PC-9 (cell line): ENCODE results near the gene DPYSL4. TPM values are rescaled to one million over a fixed set of nuclear protein-coding genes. Genes with fewer than 3 reads are reported as not detected.

Source experiments
- BruUV-seq: library from RNA; stranded (reverse); fragments of 400-500 nt; replicated peaks from 2 replicates; lab custom pipeline; 2021; lab: Mats Ljungman, UMichigan
- CTCF ChIA-PET: fragments of 300-600 bp; sonication (Branson Sonifier 250); formaldehyde crosslinking; loops from one replicate; lab custom pipeline; 2022; ENCODE audit warnings: antibody characterized with exemption; lab: Charles Lee
- POLR2A ChIA-PET: fragments of 300-600 bp; sonication (Branson Sonifier 250); formaldehyde crosslinking; loops from one replicate; lab custom pipeline; 2022; ENCODE audit warnings: antibody characterized with exemption; ENCODE audit not compliant: unreplicated experiment; lab: Charles Lee
- DNase-seq, 2 experiments: peaks; one replicate each; pipeline versions ENCODE4 v3.0.0 to v3.0.0-alpha.2; 2015 to 2022; ENCODE audit warnings: mixed read lengths in 1 of 2
- H2AFZ ChIP-seq: fragments of 200-600 bp; sonication (generic); 2 replicates; pipeline ENCODE4 v1.8.1; 2017; ENCODE audit warnings: antibody characterized with exemption
- H3F3A ChIP-seq: fragments of 200-600 bp; sonication (generic); 2 replicates; pipeline ENCODE4 v1.8.1; 2017; ENCODE audit warnings: antibody characterized with exemption, mild to moderate bottlenecking, low read depth; ENCODE audit not compliant: insufficient read depth
- H3K27ac ChIP-seq: fragments of 200-600 bp; sonication (generic); 2 replicates; pipeline ENCODE4 v1.6.1; 2016; ENCODE audit warnings: mixed run types
- H3K27me3 ChIP-seq: fragments of 200-600 bp; sonication (generic); 2 replicates; pipeline ENCODE4 v1.6.1; 2016; ENCODE audit warnings: low read depth, mixed run types; ENCODE audit not compliant: insufficient read depth
- H3K36me3 ChIP-seq: fragments of 200-600 bp; sonication (generic); 2 replicates; pipeline ENCODE4 v1.6.1; 2016; ENCODE audit warnings: low read depth, mixed run types
- H3K4me1 ChIP-seq: fragments of 200-600 bp; sonication (generic); replicated peaks from 2 replicates; pipeline ENCODE4 v1.6.1; 2016; ENCODE audit warnings: mixed run types; ENCODE audit not compliant: insufficient read depth
- H3K4me2 ChIP-seq: fragments of 200-600 bp; sonication (generic); 2 replicates; pipeline ENCODE4 v1.6.1; 2017; ENCODE audit warnings: mixed run types
- H3K4me3 ChIP-seq: fragments of 200-600 bp; sonication (generic); 2 replicates; pipeline ENCODE4 v1.6.1; 2016; ENCODE audit warnings: mixed run types
- H3K79me2 ChIP-seq: fragments of 200-600 bp; sonication (generic); 2 replicates; pipeline ENCODE4 v1.6.1; 2017; ENCODE audit warnings: low read depth, mixed run types
- H3K9me2 ChIP-seq: fragments of 200-600 bp; sonication (generic); 2 replicates; pipeline ENCODE4 v1.8.1; 2017; ENCODE audit warnings: mild to moderate bottlenecking; ENCODE audit not compliant: insufficient read depth
- H3K9me3 ChIP-seq: fragments of 200-600 bp; sonication (generic); 2 replicates; pipeline ENCODE4 v1.8.1; 2016; ENCODE audit warnings: low read depth; ENCODE audit not compliant: insufficient read depth
- H4K20me1 ChIP-seq: fragments of 200-600 bp; sonication (generic); 2 replicates; pipeline ENCODE4 v1.8.1; 2017; ENCODE audit not compliant: insufficient read depth
- CTCF ChIP-seq: fragments of 200-600 bp; sonication (generic); conservative IDR thresholded peaks from 2 replicates; pipeline ENCODE4 v1.6.1; 2017; ENCODE audit warnings: mixed run types, antibody characterized with exemption, mild to moderate bottlenecking, moderate library complexity
- EZH2 ChIP-seq: fragments of 200-600 bp; sonication (generic); IDR thresholded peaks from 2 replicates; pipeline ENCODE4 v1.8.0; 2017; ENCODE audit warnings: antibody characterized with exemption, low read depth
- intact Hi-C: fragments of 100-400 bp; cut with micrococcal nuclease; formaldehyde crosslinking; loops from one replicate; pipeline ENCODE4 v1.10.0; 2022; ENCODE audit not compliant: unreplicated experiment
- total RNA-seq: library from RNA; stranded (reverse); gene quantifications from 2 replicates; pipeline ENCODE4 v1.2.3, GENCODE V29; 2021

Gene DPYSL4
- total RNA-seq, 1 experiment from 2014 or later: 4.8 TPM

GRCh38 chr10:132200344-132201110 is 13.8 kb downstream of the DPYSL4 start:
- CTCF ChIA-PET: no interaction called here

GRCh38 chr10:132201111-132201969 is 14.6 kb downstream of the DPYSL4 start:
- DNase-seq: no peak
- H3K36me3 ChIP-seq: no peaks in the 10 kb centered on the region
- BruUV-seq: no TSS peak
- POLR2A ChIA-PET: no interaction called here
- no peaks in the 10 kb centered on the region for H3K4me1 ChIP-seq
- TF ChIP-seq CTCF (no peak), EZH2 (no peak)
- no peaks in the 10 kb centered on the region for H3K9me2 ChIP-seq
- no peaks in the 10 kb centered on the region for H3K79me2 ChIP-seq
- H3K9me3 ChIP-seq: no peaks in the 10 kb centered on the region
- no peak overlapping the region for H3K27ac ChIP-seq
- no peaks in the 10 kb centered on the region for H3F3A ChIP-seq
- no peaks in the 10 kb centered on the region for H3K27me3 ChIP-seq
- no peak overlapping the region for H2AFZ ChIP-seq
- H3K4me3 ChIP-seq: no peak overlapping the region
- intact Hi-C loops: no loop called here
- no peak overlapping the region for H3K4me2 ChIP-seq
- H4K20me1 ChIP-seq: no peaks in the 10 kb centered on the region
- CTCF ChIA-PET: no interaction called here

More at GRCh38 chr10:132200344-132201110, 13.8 kb downstream of the DPYSL4 start:
- BruUV-seq: no TSS peak
- no peaks in the 10 kb centered on the region for H3K9me3 ChIP-seq
- H3K9me2 ChIP-seq: no peaks in the 10 kb centered on the region
- H3K79me2 ChIP-seq: no peaks in the 10 kb centered on the region
- intact Hi-C loops: no loop called here
- TF ChIP-seq CTCF (no peak), EZH2 (no peak)
- H3F3A ChIP-seq: no peaks in the 10 kb centered on the region
- no peak overlapping the region for H3K4me2 ChIP-seq
- H4K20me1 ChIP-seq: no peaks in the 10 kb centered on the region
- no peak for DNase-seq
- no peak overlapping the region for H3K4me3 ChIP-seq
- no peak overlapping the region for H3K27ac ChIP-seq
- H3K27me3 ChIP-seq: no peaks in the 10 kb centered on the region
- H2AFZ ChIP-seq: no peak overlapping the region
- H3K4me1 ChIP-seq: no peaks in the 10 kb centered on the region
- POLR2A ChIA-PET: no interaction called here
- H3K36me3 ChIP-seq: no peaks in the 10 kb centered on the region

GRCh38 chr10:132202070-132202970 is 15.6 kb downstream of the DPYSL4 start:
- H3K79me2 ChIP-seq: no peaks in the 10 kb centered on the region
- H3K36me3 ChIP-seq: no peaks in the 10 kb centered on the region
- H3K9me2 ChIP-seq: no peaks in the 10 kb centered on the region
- H3K4me3 ChIP-seq: no peak overlapping the region
- H3K9me3 ChIP-seq: no peaks in the 10 kb centered on the region
- TF ChIP-seq EZH2 (no peak), CTCF (no peak)
- POLR2A ChIA-PET: no interaction called here
- H4K20me1 ChIP-seq: no peaks in the 10 kb centered on the region
- CTCF ChIA-PET: no interaction called here
- no peaks in the 10 kb centered on the region for H3K4me1 ChIP-seq
- no peak for DNase-seq
- H3K4me2 ChIP-seq: no peak overlapping the region
- no peak overlapping the region for H3K27ac ChIP-seq
- no TSS peak for BruUV-seq
- intact Hi-C loops: no loop called here
- H3F3A ChIP-seq: no peaks in the 10 kb centered on the region
- H2AFZ ChIP-seq: no peak overlapping the region
- no peaks in the 10 kb centered on the region for H3K27me3 ChIP-seq
